ENCODE results near the gene DLEC1.

DNA sequence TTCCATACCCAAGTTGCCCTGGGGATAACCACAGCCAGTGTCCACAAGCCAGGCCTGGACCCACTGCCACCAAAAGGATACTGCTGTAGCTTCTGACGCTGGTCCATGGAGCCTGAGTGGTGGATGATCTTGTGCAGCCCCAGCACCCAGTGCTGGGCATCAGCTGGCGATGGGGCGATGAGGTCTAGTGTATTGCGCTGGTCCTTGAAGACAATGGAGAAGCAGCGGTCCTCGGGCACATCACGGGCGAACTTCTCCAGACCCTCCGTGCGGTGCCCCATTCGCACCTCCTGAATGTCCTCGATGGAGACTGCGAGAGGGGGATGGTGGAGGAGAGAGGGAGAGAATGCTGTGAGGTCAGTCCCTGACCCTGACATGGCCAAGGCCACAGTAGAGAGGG is 22.6 kb upstream of the DLEC1 start:
- TF ChIP-seq POLR2A (IDR thresholded peaks at IDR 0.05) (no peak), CTCF (IDR thresholded peaks at IDR 0.05) (no peak)
